ENCODE results near the gene BDKRB2. TPM values are rescaled to one million over a fixed set of nuclear protein-coding genes. Genes with fewer than 3 reads are reported as not detected.

Gene BDKRB2
- 10 to 100 TPM in 1 of 6 experiments, 1 to 10 TPM in 5; 5.8 to 11.2 (median 9.1) TPM for total RNA-seq (2021; fragmentation: NEBNext Ultra II Directional; extraction: Animal tissue kit (Norgen Biotek cat#: 25700))
- long read RNA-seq, full-length matches to known transcripts = 1 of 3 reads
- long read RNA-seq, partial matches to known transcripts = 0 of 3 reads
- long read RNA-seq, other reads (novel, unspliced or antisense) = 2 of 3 reads

GRCh38 chr14:96204151-96205058 lies at the start of gene BDKRB2:
BDKRB2 (plus strand) TSS chr14:96204839; CDS start chr14:96237108, 32,269 bp downstream.
- peak within 1 kb of the TSS; percentile 90 for H3K4me3 Mint-ChIP-seq
- peaks cover 59% of the 10 kb centered on the region for H3K4me1 Mint-ChIP-seq (ENCODE audit: low read depth)
- DNase-seq = peak; percentile 71
- H3K9me3 Mint-ChIP-seq = no peaks in the 10 kb centered on the region
- TF ChIP-seq CTCF (IDR thresholded peaks at IDR 0.05) = no peak
- peaks cover 2% of the 10 kb centered on the region; the same call in 1 of the 2 replicates for H3K27me3 Mint-ChIP-seq (ENCODE audit: insufficient read depth)
- H3K27ac Mint-ChIP-seq = peak within 1 kb of the TSS; percentile 81
- no peaks in the 10 kb centered on the region for H3K36me3 Mint-ChIP-seq (ENCODE audit: low read depth)

GRCh38 chr14:96154900-96155299 lies 49.7 kb upstream of the BDKRB2 start:
- no peaks in the 10 kb centered on the region for H3K36me3 Mint-ChIP-seq (ENCODE audit: low read depth)
- no peaks in the 10 kb centered on the region for H3K9me3 Mint-ChIP-seq
- no peaks in the 10 kb centered on the region for H3K27me3 Mint-ChIP-seq (ENCODE audit: insufficient read depth)
- no peak for TF ChIP-seq CTCF (IDR thresholded peaks at IDR 0.05)
- H3K4me1 Mint-ChIP-seq (ENCODE audit: low read depth) = no peaks in the 10 kb centered on the region; the same call in 1 of the 2 replicates
- H3K4me3 Mint-ChIP-seq = no peak overlapping the region
- no peak overlapping the region for H3K27ac Mint-ChIP-seq
- no peak for DNase-seq

- Mint-ChIP-seq H3K4me3 (no peak overlapping the region), H3K27ac (no peak overlapping the region), H3K9me3 (no peaks in the 10 kb centered on the region), H3K27me3 (ENCODE audit: insufficient read depth) (no peaks in the 10 kb centered on the region), H3K36me3 (ENCODE audit: low read depth) (no peaks in the 10 kb centered on the region), H3K4me1 (ENCODE audit: low read depth) (peaks cover 5% of the 10 kb centered on the region)
- DNase-seq = no peak
- no peak for TF ChIP-seq CTCF (IDR thresholded peaks at IDR 0.05)
Measured at GRCh38 chr14:96156804-96157760, 47.6 kb upstream of the BDKRB2 start.

- Mint-ChIP-seq H3K9me3 (no peaks in the 10 kb centered on the region), H3K4me1 (ENCODE audit: low read depth) (peaks cover 22% of the 10 kb centered on the region), H3K4me3 (no peak overlapping the region), H3K27ac (no peak overlapping the region), H3K36me3 (ENCODE audit: low read depth) (no peaks in the 10 kb centered on the region), H3K27me3 (ENCODE audit: insufficient read depth) (no peaks in the 10 kb centered on the region; the same call in 1 of the 2 replicates)
- TF ChIP-seq CTCF (IDR thresholded peaks at IDR 0.05) = no peak
- DNase-seq = no peak
Measured at GRCh38 chr14:96158735-96159134, 45.9 kb upstream of the BDKRB2 start.
